AG08395 (cell line): ENCODE measurements around the gene TMEM250.

Experiments used
- DNase-seq: peaks from one replicate; pipeline ENCODE4 v3.0.0; 2012; ENCODE audit warnings: mixed read lengths, low spot score

TMEM250 gene

DNA sequence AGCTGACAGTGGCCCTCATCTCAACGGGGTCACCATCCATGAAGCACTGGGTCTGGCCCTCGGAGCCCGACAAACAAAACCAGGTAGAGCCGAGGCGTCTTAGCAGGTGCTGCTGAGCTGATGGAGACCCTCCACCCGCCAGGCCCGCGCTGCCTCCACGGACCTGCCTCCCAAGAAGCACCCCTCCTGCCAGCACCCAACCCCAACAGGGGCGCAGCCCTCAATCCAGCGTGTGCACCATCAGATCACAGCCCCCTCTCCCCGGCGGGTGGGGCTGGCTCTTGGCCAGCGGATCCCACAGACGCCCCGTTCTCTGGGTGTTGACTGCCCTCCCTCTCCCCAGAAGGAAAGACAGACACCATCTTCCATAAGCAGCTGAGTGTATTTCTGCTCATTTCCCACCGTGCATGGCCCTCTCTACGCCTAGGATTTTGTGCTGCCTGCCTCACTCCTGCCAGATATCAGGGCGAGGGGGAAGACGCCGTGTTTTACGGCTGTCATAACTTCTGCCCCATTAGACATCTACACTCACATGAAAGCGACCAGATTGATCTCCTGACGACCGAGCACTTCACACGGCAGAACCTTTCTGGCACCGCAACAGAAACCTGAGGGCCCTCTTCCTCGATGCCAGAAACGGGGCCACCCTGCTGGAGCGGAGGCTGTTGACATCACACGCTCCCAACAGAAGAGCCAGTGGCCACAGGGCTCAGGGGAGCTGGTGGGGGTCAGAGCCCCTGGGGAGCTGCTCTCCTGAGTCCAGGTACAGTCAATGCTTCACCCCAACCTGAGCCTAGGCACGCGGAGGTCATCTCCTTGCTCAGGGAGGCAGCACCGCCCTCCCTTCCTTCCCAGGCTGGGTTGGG lies 35.9 kb downstream of the TMEM250 start:
- DNase-seq = no peak

DNA sequence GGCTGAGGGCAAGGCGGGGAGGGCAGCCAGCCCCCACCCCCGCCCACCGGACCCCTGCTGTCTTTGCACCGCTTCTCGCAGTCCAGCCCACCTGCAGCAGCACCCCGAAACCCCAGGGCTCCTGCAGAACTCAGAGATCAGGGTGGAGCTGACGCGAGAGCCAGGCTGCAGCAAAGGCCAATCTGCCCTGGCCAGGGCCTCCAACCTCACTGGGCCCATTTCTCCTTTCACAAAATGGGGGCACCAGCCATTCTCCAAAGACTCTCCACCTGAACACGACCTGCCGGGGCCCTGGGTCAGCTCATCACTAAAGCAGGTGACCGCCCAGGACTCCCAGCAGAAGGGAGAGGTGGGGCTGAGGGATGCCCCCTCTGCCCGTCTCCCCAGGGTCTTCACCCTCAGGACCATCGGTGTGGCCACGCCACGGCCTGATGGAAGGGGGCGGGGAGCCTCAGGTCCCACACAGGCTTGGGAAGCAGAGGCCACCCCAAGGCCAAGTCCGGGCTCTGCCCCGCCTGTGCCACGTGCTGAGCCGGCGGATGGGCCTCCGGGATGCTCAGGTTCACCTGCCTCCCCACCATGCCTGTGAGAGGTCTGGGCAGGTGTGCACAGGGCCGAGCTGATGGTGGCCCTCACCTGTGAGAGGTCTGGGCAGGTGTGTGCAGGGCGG lies 36.7 kb downstream of the TMEM250 start:
- no peak for DNase-seq

- DNase-seq = no peak
Observed at GRCh38 chr9:136081113-136081825, 37.4 kb downstream of the TMEM250 start.

- no peak for DNase-seq
Observed at GRCh38 chr9:136080716-136081112, 38.0 kb downstream of the TMEM250 start.

- no peak for DNase-seq
Observed at GRCh38 chr9:136079916-136080246, 38.8 kb downstream of the TMEM250 start.

- no peak for DNase-seq
Observed at GRCh38 chr9:136079211-136079915, 39.3 kb downstream of the TMEM250 start.

GRCh38 chr9:136078498-136079011 lies 40.1 kb downstream of the TMEM250 start:
- DNase-seq = no peak

DNA sequence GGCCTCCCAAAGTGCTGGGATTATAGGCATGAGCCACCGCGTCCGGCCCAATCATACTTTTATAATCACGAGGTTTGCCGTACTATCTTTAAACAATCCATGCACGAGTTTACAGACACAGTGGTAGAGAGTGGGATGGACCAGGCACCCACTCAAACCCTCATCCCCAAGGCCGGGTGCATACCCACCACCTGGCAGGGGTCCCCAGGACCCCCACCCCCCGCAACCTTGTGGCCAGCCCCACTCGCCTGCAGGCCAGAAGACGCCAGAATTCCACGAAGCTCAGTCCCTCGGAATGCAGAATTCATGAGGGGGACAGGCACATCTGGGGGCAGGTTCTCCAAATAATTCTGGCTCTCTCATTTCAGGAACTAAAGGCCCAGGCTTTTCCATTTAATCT lies 40.7 kb downstream of the TMEM250 start:
- no peak for DNase-seq

GRCh38 chr9:136077491-136077890 lies 41.2 kb downstream of the TMEM250 start:
- no peak for DNase-seq

DNA sequence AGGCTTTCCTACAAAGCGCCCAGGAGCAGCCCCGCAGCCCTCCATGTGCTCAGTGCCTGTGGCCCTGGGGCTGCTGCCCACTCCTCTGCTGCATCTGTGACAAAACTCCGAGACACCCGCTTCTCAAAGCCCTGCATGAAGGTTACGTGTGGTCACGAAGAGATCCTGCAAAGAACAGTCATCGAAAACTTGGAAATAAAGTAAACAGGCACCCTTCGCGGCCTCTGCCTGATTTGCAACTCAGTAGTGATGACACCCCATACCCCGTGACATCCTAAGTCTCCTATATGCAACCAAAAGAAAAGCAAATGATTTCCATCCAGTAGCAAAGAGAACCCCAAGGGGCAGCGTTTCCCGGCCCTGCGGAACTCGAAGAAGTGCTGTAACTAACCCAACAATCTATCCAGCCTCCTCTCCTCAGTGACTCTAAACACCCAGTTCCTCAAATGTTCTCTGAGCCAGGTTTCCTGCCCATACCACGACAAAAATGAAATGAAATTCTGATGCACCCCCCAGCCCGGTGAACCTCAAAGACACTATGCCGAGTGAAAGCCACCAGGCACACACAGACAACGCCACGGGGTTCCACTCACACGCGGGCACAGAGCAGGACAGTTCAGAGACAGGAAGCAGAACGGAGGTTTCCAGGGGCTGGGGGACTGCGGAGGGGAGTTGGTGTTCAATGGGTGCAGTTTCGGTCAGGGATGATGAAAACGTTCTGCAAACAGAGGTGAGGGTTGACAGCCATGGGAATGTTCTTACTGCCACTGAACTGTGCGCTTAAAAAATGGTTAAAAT lies 42.6 kb downstream of the TMEM250 start:
- DNase-seq = no peak

GRCh38 chr9:136075134-136075841 lies 43.4 kb downstream of the TMEM250 start:
- no peak for DNase-seq

DNA sequence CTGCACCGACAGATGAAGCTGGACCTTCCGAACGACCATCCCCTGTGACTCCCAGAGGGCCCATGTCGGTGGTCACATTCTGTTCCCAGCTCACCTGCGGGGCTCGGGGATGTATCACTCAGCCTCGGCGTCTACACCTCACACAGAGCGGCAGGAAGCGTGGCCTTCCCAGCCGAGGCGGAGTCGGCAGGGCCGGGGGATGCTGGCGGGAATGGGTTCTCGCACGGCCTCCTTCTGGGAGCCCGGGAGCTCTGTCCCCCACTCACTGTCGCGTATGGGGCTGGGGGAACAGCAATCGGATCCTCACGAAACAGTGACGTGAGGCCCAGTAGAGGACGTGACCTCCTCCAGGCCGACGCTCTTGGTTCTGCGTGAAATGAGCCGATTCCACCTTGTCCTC lies 44.0 kb downstream of the TMEM250 start:
- no peak for DNase-seq
